Hepatocyte (in vitro differentiated cells): Measurements from ENCODE around the gene ROR2. TPM values are rescaled to one million over a fixed set of nuclear protein-coding genes. Genes with fewer than 3 reads are reported as not detected.

Experiments used
- DNase-seq: peaks from one replicate; pipeline ENCODE4 v3.0.0-alpha.2; 2016; ENCODE audit warnings: low spot score
- H2AFZ ChIP-seq: fragments of 200-600 bp; sonication (generic); 2 replicates; pipeline ENCODE4 v1.6.0; 2016; ENCODE audit warnings: antibody characterized with exemption, mild to moderate bottlenecking
- H3K27ac ChIP-seq: fragments of 200-600 bp; sonication (generic); 2 replicates; pipeline ENCODE4 v1.5.1; 2016; ENCODE audit warnings: mild to moderate bottlenecking
- H3K27me3 ChIP-seq: fragments of 200-600 bp; sonication (generic); 2 replicates; pipeline ENCODE4 v1.6.1; 2016
- H3K36me3 ChIP-seq: fragments of 200-600 bp; sonication (generic); replicated peaks from 2 replicates; pipeline ENCODE4 v1.5.1; 2016; ENCODE audit warnings: low read depth; ENCODE audit not compliant: insufficient read depth
- H3K4me1 ChIP-seq: fragments of 200-600 bp; sonication (generic); 2 replicates; pipeline ENCODE4 v1.5.1; 2016; ENCODE audit warnings: mild to moderate bottlenecking, moderate library complexity; ENCODE audit not compliant: insufficient read depth
- H3K4me2 ChIP-seq: fragments of 200-600 bp; sonication (generic); 2 replicates; pipeline ENCODE4 v1.6.0; 2016
- H3K4me3 ChIP-seq: fragments of 200-600 bp; sonication (generic); 2 replicates; pipeline ENCODE4 v1.5.1; 2016; ENCODE audit warnings: mild to moderate bottlenecking
- H3K79me2 ChIP-seq: fragments of 200-600 bp; sonication (generic); 2 replicates; pipeline ENCODE4 v1.6.0; 2017; ENCODE audit warnings: mild to moderate bottlenecking
- H3K9me2 ChIP-seq: fragments of 200-600 bp; sonication (generic); replicated peaks from 2 replicates; pipeline ENCODE4 v1.6.0; 2017; ENCODE audit warnings: mild to moderate bottlenecking; ENCODE audit not compliant: insufficient read depth
- H3K9me3 ChIP-seq: fragments of 200-600 bp; sonication (generic); 2 replicates; pipeline ENCODE4 v1.5.1; 2016; ENCODE audit warnings: low read depth, mild to moderate bottlenecking
- H4K20me1 ChIP-seq: fragments of 200-600 bp; sonication (generic); 2 replicates; pipeline ENCODE4 v1.6.0; 2016; ENCODE audit warnings: mild to moderate bottlenecking; ENCODE audit not compliant: insufficient read depth, poor library complexity, severe bottlenecking
- EZH2 ChIP-seq: fragments of 200-600 bp; sonication (generic); IDR thresholded peaks from 2 replicates; pipeline ENCODE4 v1.6.1; 2016; ENCODE audit warnings: antibody characterized with exemption, mild to moderate bottlenecking, borderline replicate concordance
- EZH2phosphoT487 ChIP-seq: fragments of 200-600 bp; sonication (generic); IDR thresholded peaks from one replicate; pipeline ENCODE4 v1.6.1; 2018; ENCODE audit warnings: antibody characterized with exemption, mild to moderate bottlenecking, low read depth, moderate library complexity; ENCODE audit not compliant: unreplicated experiment, severe bottlenecking
- WGBS: methylation state at CpG from one replicate; pipeline ENCODE4 v1.1.6; 2016; ENCODE audit warnings: low lambda C conversion rate; ENCODE audit errors: missing lambda C conversion rate; 5-methylcytosine and 5-hydroxymethylcytosine counted together
- polyA plus RNA-seq: library from polyadenylated mRNA; unstranded; fragments of >200 nt; fragmentation: Nextera tagmentation; extraction: Ambion mirVana; gene quantifications from 2 replicates; pipeline ENCODE4 v1.2.1, GENCODE V29; 2016
- total RNA-seq: library from RNA; depleted of rRNA; stranded (reverse); fragments of >200 nt; gene quantifications from 2 replicates; pipeline ENCODE4 v1.2.3, GENCODE V29; 2014
- TF ChIP-seq, protein P1 (sequence below): fragments of 200-600 bp; sonication (generic); IDR thresholded peaks from 2 replicates; pipeline ENCODE4 v1.5.1; 2016; ENCODE audit warnings: antibody characterized with exemption, mild to moderate bottlenecking; ENCODE audit not compliant: poor library complexity

ROR2 gene
- total and polyA plus RNA-seq, 2 experiments from 2014 or later, result 25.6 to 29.5 TPM

DNA sequence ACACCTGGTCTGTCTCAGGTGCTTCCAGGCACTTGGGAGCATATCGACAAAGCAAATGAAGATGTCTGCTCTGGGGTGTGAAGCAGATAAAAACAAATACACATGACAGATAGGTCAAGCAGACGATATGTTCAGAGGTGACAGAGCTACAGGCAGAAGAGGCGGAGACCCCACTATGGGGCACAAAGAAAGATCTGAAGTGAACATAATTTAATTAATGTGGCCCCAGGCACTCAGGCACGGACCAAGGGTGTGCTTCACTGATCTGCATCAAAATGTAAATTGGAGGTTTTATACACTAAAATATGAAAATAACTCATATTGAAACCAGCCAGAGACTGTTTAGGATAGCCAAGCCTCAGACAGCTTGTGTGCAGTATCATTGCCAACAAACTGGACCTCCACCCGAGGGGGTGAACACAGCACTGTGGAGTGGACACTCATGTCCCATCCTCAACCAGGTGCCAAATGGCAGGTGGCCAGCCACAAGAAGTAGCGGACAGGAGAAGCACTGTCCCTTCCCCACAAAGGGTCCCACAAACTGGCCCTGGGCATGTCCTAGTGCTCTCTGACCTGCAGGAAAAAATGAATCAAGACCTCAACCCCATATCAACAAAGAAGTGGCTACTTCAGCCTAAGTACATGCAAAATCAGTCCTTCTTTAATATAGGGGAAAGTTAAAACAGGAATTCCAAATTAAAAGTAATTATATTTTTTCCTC lies 29.2 kb downstream of the ROR2 start:
- WGBS, result 73% methylated on average over 6 of the region's 6 CpGs
- H3K79me2 ChIP-seq, result peaks cover 99% of the 10 kb centered on the region
- DNase-seq, result no peak

DNA sequence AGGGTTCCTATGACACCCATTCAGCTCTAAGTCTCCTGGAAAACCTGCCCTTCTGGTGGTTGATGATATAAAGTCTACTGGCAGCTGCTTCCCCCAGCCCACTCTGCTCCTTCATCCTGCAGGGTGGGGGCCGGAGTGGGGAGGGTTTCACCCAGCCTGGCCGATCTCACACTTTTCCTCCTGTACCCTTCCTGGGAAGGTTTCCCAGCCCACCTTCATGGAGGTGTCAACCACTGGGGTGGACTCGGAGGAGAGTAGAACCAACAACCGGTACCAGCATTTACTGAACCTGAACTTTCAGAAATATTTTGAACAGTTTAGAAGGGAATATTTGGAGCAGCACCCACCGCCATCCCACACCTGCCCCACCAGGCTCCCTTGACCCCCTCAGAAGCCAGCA lies 30.4 kb downstream of the ROR2 start:
- Histone ChIP-seq H3K4me2 (no peak overlapping the region), H2AFZ (no peak overlapping the region), H3K27ac (no peak overlapping the region), H3K4me1 (peaks cover 20% of the 10 kb centered on the region), H3K27me3 (no peaks in the 10 kb centered on the region), H3K4me3 (no peak overlapping the region), H3K36me3 (no peaks in the 10 kb centered on the region), H3K79me2 (peaks cover 99% of the 10 kb centered on the region), H3K9me2 (no peaks in the 10 kb centered on the region), H4K20me1 (peaks cover 8% of the 10 kb centered on the region), H3K9me3 (no peaks in the 10 kb centered on the region)
- TF ChIP-seq EZH2, result no peak
- TF ChIP-seq, protein P1, sequence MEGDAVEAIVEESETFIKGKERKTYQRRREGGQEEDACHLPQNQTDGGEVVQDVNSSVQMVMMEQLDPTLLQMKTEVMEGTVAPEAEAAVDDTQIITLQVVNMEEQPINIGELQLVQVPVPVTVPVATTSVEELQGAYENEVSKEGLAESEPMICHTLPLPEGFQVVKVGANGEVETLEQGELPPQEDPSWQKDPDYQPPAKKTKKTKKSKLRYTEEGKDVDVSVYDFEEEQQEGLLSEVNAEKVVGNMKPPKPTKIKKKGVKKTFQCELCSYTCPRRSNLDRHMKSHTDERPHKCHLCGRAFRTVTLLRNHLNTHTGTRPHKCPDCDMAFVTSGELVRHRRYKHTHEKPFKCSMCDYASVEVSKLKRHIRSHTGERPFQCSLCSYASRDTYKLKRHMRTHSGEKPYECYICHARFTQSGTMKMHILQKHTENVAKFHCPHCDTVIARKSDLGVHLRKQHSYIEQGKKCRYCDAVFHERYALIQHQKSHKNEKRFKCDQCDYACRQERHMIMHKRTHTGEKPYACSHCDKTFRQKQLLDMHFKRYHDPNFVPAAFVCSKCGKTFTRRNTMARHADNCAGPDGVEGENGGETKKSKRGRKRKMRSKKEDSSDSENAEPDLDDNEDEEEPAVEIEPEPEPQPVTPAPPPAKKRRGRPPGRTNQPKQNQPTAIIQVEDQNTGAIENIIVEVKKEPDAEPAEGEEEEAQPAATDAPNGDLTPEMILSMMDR, result no peak
- TF ChIP-seq EZH2phosphoT487, result no peak
- no peak for DNase-seq
- 91% methylated on average over 5 of the region's 5 CpGs for WGBS

More for the DNA sequence above, 29.2 kb downstream of the ROR2 start:
- Histone ChIP-seq H3K36me3 (no peaks in the 10 kb centered on the region), H4K20me1 (peaks cover 8% of the 10 kb centered on the region), H3K27ac (peak overlapping the region; percentile 29), H3K4me3 (no peak overlapping the region), H3K27me3 (no peaks in the 10 kb centered on the region), H3K4me1 (peaks cover 20% of the 10 kb centered on the region), H3K4me2 (no peak overlapping the region), H2AFZ (no peak overlapping the region), H3K9me3 (no peaks in the 10 kb centered on the region), H3K9me2 (no peaks in the 10 kb centered on the region)
- no peak for TF ChIP-seq EZH2phosphoT487
- TF ChIP-seq, protein P1, result no peak
- no peak for TF ChIP-seq EZH2

DNA sequence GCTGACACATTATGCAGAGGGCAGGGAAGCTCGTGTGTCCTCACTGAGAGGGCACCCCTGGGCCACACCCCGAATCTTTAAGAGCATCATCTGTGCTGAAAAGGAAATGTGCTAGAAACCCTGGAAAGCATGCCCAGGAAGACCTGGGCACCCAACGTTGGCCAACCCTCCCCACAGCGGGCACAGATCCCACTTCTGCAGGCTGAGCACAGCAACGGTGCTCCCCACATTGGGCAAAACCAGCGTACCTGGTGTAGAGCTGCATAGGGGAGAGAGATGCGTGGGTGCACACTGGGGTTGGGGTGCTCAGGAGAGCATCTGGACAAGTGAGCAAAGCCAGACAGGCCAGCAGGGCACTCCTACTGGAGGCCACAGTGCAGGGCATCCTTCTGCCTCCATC lies 32.6 kb downstream of the ROR2 start:
- peaks cover 20% of the 10 kb centered on the region for H3K4me1 ChIP-seq
- peaks cover 6% of the 10 kb centered on the region for H4K20me1 ChIP-seq
- 96% methylated on average over 7 of the region's 7 CpGs for WGBS
- no peak overlapping the region for H3K4me2 ChIP-seq
- H3K36me3 ChIP-seq, result no peaks in the 10 kb centered on the region
- DNase-seq, result no peak
- peaks cover 100% of the 10 kb centered on the region for H3K79me2 ChIP-seq
- TF ChIP-seq, protein P1, result no peak
- no peak for TF ChIP-seq EZH2phosphoT487
- TF ChIP-seq EZH2, result no peak
- no peaks in the 10 kb centered on the region for H3K9me2 ChIP-seq
- no peaks in the 10 kb centered on the region for H3K9me3 ChIP-seq
- no peak overlapping the region for H3K4me3 ChIP-seq
- H3K27ac ChIP-seq, result no peak overlapping the region
- no peaks in the 10 kb centered on the region for H3K27me3 ChIP-seq
- no peak overlapping the region for H2AFZ ChIP-seq
